Measurements from ENCODE around the gene MED22. TPM values are rescaled to one million over a fixed set of nuclear protein-coding genes. Genes with fewer than 3 reads are reported as not detected.

The MED22 gene
- total and polyA plus RNA-seq, 3 donors from 2014 or later, result 20.2 to 29.3 (median 25.9) TPM

- no peak overlapping the region for H3K27ac ChIP-seq
- peaks cover 28% of the 10 kb centered on the region for H3K4me1 ChIP-seq
- intact Hi-C loops (cut with DNase I; ENCODE audit: low total_unique reads), result no loop called here
- TF ChIP-seq POLR2A (IDR thresholded peaks at IDR 0.05) (no peak), CTCF (IDR thresholded peaks at IDR 0.05) (no peak)
- H3K4me3 ChIP-seq, result no peak overlapping the region
- no peaks in the 10 kb centered on the region for H3K9me3 ChIP-seq
- 68 to 75% methylated on average over 7 of the region's 7 CpGs for WGBS, 2 donors
- H3K27me3 ChIP-seq, result no peaks in the 10 kb centered on the region
- H3K36me3 ChIP-seq (ENCODE audit: low read depth, missing control alignments), result no peaks in the 10 kb centered on the region
- DNase-seq, result no peak
Observed at GRCh38 chr9:133372144-133372543, 24.2 kb upstream of the MED22 start.

GRCh38 chr9:133371261-133371711 lies 23.4 kb upstream of the MED22 start:
- H3K4me3 ChIP-seq, result no peak overlapping the region
- no peaks in the 10 kb centered on the region for H3K27me3 ChIP-seq
- no peak for DNase-seq
- no peaks in the 10 kb centered on the region for H3K9me3 ChIP-seq
- intact Hi-C loops (cut with DNase I; ENCODE audit: low total_unique reads), result no loop called here
- H3K27ac ChIP-seq, result no peak overlapping the region
- no peak for TF ChIP-seq POLR2A (IDR thresholded peaks at IDR 0.05)
- no peak for TF ChIP-seq CTCF (IDR thresholded peaks at IDR 0.05)
- WGBS, 2 donors, result 69 to 71% methylated on average over 10 to 12 of the region's 12 CpGs
- no peaks in the 10 kb centered on the region for H3K36me3 ChIP-seq (ENCODE audit: low read depth, missing control alignments)
- H3K4me1 ChIP-seq, result peaks cover 24% of the 10 kb centered on the region

GRCh38 chr9:133370685-133371084 lies 22.8 kb upstream of the MED22 start:
- H3K4me1 ChIP-seq, result peaks cover 24% of the 10 kb centered on the region
- no peaks in the 10 kb centered on the region for H3K9me3 ChIP-seq
- H3K27ac ChIP-seq, result no peak overlapping the region
- DNase-seq, result no peak
- 82 to 84% methylated on average over 9 of the region's 9 CpGs for WGBS, 2 donors
- intact Hi-C loops (cut with DNase I; ENCODE audit: low total_unique reads), result no loop called here
- no peaks in the 10 kb centered on the region for H3K36me3 ChIP-seq (ENCODE audit: low read depth, missing control alignments)
- no peaks in the 10 kb centered on the region for H3K27me3 ChIP-seq
- H3K4me3 ChIP-seq, result no peak overlapping the region
- TF ChIP-seq CTCF (IDR thresholded peaks at IDR 0.05) (no peak), POLR2A (IDR thresholded peaks at IDR 0.05) (no peak)

GRCh38 chr9:133369933-133370332 lies 22.0 kb upstream of the MED22 start:
- intact Hi-C loops (cut with DNase I; ENCODE audit: low total_unique reads), result no loop called here
- no peak for DNase-seq
- Histone ChIP-seq H3K36me3 (ENCODE audit: low read depth, missing control alignments) (no peaks in the 10 kb centered on the region), H3K4me3 (no peak overlapping the region), H3K9me3 (no peaks in the 10 kb centered on the region), H3K27ac (no peak overlapping the region), H3K4me1 (peaks cover 24% of the 10 kb centered on the region), H3K27me3 (no peaks in the 10 kb centered on the region)
- TF ChIP-seq POLR2A (IDR thresholded peaks at IDR 0.05) (no peak), CTCF (IDR thresholded peaks at IDR 0.05) (no peak)
- 86 to 88% methylated on average over 7 of the region's 7 CpGs for WGBS, 2 donors

- Histone ChIP-seq H3K4me1 (peaks cover 20% of the 10 kb centered on the region), H3K27me3 (no peaks in the 10 kb centered on the region), H3K9me3 (no peaks in the 10 kb centered on the region), H3K27ac (no peak overlapping the region), H3K36me3 (ENCODE audit: low read depth, missing control alignments) (no peaks in the 10 kb centered on the region), H3K4me3 (no peak overlapping the region)
- no peak for TF ChIP-seq CTCF (IDR thresholded peaks at IDR 0.05)
- no peak for TF ChIP-seq POLR2A (IDR thresholded peaks at IDR 0.05)
- DNase-seq, result no peak
- intact Hi-C loops (cut with DNase I; ENCODE audit: low total_unique reads), result no loop called here
- WGBS, 2 donors, result 67 to 76% methylated on average over 6 of the region's 6 CpGs
Observed at GRCh38 chr9:133369422-133369821, 21.5 kb upstream of the MED22 start.
